Measurements from ENCODE around the gene CSE1L.

- TF ChIP-seq, protein P1, sequence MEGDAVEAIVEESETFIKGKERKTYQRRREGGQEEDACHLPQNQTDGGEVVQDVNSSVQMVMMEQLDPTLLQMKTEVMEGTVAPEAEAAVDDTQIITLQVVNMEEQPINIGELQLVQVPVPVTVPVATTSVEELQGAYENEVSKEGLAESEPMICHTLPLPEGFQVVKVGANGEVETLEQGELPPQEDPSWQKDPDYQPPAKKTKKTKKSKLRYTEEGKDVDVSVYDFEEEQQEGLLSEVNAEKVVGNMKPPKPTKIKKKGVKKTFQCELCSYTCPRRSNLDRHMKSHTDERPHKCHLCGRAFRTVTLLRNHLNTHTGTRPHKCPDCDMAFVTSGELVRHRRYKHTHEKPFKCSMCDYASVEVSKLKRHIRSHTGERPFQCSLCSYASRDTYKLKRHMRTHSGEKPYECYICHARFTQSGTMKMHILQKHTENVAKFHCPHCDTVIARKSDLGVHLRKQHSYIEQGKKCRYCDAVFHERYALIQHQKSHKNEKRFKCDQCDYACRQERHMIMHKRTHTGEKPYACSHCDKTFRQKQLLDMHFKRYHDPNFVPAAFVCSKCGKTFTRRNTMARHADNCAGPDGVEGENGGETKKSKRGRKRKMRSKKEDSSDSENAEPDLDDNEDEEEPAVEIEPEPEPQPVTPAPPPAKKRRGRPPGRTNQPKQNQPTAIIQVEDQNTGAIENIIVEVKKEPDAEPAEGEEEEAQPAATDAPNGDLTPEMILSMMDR (IDR thresholded peaks at IDR 0.05), result no peak
- no peak for TF ChIP-seq POLR2A (IDR thresholded peaks at IDR 0.05)
Observed at GRCh38 chr20:48999890-49000870, 45.9 kb upstream of the CSE1L start.
